Measurements from ENCODE around the gene CHST3.
"Not testable (repeated sequence)": the region's sequence is repeated elsewhere in the genome, so short reads cannot be mapped to it uniquely, and the experiment has no call there.

The CHST3 gene

DNA sequence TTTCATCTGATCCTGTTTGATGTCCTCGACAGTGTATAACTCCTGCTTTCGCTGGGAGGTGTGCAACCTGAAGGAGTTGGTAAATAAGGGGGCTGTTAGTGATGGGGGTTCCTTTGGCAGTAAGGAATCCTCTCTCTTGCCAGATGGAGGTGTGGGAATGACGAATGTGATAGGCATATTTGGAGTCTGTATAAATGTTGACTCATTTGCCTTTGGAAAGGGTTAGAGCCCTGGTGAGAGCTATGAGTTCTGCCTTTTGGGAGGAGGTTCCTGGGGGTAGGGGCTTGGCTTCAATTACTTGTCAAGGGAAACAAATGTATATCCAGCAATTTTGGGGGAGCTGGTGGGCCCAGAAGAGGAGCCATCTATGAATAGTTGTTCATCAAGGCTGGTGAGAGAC is 11.4 kb upstream of the CHST3 start:
- no peak for DNase-seq

- no peak for DNase-seq
These were observed 6.5 kb upstream of the CHST3 start for GRCh38 chr10:71957546-71958275.

DNA sequence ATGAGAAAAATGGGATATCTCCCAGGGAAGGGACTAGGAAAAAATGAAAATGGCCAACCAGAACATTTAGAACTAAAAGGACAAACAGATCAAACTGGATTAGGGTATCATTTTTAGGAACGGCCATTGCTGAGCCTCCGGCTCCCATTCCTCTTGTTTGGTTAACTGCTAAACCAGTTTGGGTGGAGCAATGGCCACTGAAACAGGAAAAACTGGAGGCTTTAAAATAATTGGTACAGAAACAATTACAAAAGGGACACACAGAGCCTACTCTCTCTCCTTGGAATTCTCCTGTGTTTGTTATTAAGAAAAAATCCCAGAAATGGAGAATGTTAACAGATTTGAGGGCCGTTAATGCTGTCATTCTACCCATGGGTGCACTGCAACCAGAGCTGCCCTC is 4.7 kb upstream of the CHST3 start:
- no peak for DNase-seq

DNA sequence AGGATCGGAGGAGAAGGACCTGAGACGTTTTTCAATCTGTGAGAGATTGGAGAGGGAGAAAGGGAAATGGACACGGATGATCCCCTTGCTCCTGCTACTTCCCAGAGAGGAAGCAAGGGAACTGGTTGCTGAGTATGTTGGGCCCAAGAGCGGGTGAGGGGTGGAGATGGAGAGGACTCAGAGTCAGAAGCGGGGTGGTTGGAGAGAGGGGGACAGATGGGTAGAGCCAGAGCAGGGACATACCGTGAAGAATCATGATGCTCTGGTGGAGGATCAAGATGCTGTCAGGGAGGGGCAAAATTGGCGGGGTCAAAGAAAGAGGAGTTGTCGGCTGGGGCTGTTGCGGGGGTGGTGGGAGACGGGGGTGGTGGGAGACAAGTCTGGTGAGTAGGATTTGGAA is 2.4 kb upstream of the CHST3 start:
- DNase-seq: no peak

DNA sequence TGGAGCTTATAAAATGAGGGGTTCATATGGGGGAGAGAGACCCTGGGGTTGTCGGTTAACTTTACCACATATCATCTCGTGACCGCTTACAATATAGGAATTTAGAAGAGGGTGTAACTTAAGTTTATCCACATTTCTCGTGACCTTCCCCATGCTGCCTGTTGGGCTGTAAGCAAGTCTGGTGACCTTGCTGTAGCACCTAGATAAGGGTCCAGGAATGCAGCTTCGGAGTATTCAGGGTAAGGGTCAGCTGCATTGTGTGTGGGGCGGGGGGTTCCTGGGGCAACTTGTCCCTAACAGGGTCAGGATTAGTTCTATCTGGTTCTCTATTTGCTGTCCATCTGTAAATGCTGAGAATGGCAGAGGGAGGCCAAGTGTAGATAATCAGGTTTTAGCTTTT is 1.3 kb upstream of the CHST3 start:
- DNase-seq: no peak

DNA sequence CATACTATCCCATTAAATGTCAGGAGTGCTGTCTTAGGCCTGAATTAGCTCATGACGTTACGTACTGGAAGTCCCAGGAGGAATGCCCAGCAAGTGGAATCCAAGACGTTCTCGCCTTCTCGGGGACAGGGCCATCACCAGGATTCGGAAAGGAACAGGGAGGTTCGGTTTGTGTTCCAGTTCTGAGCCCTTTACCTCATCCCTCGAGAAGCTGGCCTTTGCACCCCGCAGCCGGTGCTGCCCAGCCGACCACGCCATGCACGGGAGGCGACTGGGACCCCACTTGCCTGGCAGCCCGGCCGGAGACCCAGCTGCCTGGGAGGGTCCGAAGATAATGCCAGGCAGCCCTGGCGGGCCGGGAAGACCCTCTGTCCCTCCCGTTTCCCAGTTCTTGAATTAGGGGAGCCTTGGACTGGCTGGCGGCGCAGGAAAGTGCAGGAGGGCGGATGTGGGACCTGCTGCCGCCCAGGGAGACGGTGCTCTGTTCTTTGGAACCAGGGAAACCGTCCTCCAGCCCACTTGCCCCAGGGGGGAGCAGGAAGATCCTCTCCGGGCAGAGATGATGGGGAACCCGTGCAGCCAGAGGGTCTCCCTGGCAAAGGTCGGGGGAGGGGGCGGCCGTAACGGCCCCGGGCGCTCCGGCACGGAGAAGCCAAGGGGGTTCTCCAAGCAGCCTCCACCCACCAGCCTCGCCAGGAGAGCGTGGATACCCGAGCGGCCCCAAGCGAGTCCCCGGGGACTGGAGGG is 671 bp upstream of the CHST3 start:
- no peak for DNase-seq

GRCh38 chr10:71964743-71965515 is 734 bp downstream of the CHST3 start:
- DNase-seq: no peak

GRCh38 chr10:71965623-71966022 is 1.4 kb downstream of the CHST3 start:
- no peak for DNase-seq

- no peak for DNase-seq
These were observed 2.1 kb downstream of the CHST3 start for GRCh38 chr10:71966046-71967004.

- DNase-seq: not testable (repeated sequence)
These were observed 3.8 kb downstream of the CHST3 start for GRCh38 chr10:71967958-71968357.

DNA sequence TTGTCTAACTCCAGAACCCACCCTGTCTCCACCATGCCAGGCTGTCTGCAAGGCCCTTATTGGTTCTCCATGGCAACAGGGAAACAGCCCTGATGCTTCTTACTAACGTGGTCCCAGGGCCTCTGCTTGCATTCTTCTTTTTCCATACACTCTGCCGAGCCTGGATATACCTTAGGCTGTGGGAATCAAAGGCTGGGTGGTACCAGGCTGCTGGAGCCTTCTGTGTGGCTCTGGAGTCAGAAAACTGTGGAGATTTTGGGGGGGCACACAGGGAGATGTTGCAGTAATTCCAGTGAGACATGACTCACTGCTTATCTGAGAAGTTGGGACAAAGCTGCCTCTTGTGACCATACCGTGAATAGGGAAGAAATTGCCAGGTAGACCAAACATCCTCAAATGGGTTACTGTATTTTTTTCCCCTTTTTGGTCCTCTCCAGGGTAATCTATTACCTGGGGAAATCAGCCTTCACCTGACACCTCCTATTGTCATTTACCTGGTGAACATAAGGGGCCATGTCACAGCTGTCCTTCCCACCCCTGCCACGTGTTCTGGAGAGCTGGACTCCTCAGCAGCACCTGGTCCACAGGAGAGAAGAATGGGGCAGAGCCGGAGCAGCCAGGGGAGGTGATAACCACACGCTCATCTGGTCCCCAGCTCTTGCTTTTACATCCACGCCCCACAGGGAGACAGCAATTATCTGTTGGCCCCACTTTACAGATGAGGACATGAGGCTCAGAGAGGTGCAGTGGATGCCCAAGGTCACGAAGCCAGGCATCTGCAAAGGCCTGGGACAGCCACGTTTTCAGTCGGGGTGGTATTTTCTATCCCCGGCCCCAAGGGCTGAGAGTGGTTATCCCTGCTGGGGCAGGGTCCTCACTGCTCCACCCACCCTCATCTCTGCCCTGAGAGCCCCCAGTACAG is 4.6 kb downstream of the CHST3 start:
- DNase-seq: no peak

DNA sequence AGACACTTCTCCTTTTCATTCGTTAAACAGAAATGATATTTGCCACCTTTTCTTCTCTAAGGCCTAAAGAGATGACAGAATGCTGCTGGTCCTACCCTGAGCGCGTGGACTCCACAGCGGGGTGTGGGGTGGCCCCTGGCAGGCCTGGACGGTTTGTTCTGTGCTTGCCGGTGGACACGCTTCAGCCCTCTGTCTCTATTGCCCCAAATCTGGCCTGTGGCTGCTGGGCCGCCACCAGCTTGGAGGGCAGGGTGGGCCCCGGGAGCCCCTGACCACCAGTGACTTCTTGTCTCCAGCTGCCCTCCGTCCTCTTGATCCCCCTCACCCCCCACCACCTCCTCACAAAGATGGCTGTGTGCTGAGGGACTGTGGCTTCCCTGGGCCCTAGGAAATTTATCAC is 5.7 kb downstream of the CHST3 start:
- no peak for DNase-seq

- DNase-seq: no peak
These were observed 6.1 kb downstream of the CHST3 start for GRCh38 chr10:71970331-71970730.

DNA sequence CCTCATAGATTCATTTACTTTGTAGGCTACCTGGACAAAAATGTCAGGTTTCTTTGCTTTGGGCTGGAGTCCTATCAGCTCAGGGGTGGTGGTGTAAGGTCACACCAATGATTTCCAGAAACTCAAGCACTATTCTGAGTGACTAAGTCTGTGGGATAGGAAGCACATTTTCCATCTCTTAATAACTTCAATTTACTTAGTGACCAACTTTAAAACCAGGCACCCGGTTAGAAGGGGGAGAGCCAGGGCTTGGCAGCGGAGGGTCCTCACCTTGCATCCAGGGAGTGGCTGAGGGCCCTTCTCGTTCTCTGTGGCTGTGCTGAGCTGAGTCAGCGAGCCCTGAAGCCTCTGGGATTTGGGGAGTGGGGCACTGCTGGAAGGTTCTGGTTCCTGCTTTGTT is 6.7 kb downstream of the CHST3 start:
- no peak for DNase-seq

GRCh38 chr10:71971311-71971731 is 7.1 kb downstream of the CHST3 start:
- no peak for DNase-seq

DNA sequence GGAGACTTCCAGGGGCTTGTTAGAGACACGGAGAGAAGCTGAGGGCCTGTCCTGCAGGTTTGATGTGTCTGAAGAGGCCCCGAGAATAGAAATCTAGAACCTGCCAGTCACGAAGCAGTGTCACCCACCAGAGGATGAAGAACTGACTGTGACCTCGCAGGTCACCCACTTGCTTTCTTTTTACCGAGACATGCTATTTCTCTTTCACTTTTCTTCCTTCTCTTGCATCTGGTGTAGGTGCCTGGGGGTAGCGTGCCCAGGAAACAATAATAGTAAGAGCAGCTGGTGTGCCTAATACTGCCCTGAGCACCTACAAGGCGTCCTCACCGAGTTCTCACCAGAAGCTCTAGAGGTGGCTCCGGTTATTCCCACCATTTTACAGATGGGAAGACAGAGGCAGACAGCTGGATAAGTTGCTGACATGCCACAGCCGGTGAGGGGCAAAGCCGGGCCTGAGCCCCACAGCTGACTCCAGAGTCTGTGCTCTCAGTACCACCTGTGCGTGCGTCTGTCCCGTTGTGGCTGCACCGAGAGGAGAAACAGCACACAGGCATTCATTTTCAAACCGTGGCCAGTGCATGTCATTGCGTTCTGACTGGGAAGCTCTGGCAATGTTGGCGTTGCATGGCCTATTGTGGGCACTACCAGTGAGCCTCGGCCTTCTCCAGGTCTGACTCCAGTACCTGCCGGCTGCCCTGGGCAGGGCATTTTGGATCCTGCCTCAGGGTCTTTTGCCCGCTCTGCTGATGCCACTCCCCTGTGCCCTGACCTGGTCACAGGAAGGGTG is 7.8 kb downstream of the CHST3 start:
- no peak for DNase-seq

GRCh38 chr10:71972746-71973695 is 8.8 kb downstream of the CHST3 start:
- DNase-seq: no peak

DNA sequence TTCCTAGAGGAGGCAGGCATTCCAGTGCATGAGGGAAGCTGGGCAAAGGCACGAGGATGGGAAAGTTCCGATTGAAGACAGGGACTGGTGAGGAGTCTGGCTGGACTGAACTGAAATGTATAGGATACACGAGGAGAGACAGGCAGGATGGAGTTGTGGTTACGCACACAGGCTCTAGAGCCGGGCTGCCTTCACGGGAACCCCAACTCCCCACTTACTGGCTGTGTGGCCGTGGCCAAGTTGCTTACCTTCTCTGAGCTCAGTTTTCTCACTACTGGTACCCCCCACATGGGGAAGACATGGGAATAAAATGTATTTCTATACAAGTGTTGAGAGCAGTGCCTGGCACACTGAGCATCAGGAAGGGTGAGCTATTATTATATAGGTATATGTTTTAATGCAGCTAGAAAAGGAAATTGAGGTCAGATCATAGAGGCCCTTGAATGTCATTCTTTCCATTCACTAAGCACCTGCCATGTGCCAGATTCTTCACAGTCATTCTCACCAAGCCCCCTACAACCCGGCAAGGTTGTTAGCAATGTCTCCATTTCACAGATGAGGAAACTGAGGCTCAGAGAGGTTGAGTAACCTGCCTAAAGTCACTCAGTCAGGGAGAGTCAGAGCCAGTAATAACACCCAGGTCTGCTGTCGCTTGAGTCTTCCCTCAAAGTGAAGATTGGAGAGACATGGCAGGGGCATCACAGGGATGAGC is 9.7 kb downstream of the CHST3 start:
- DNase-seq: no peak
